Adrenal gland (tissue), 12 donors: Measurements from ENCODE around the gene FNBP1. TPM values are rescaled to one million over a fixed set of nuclear protein-coding genes. Genes with fewer than 3 reads are reported as not detected.
A peak's percentile ranks its signal among the peaks of the same experiment; 100 is the strongest.

ENCODE experiments used
- DNase-seq, 7 donors: peaks; one replicate each; pipeline ENCODE4 v3.0.0-alpha.2; 2019 to 2020
- H3K27ac ChIP-seq, 5 donors: fragments of 200-600 bp; sonication (generic) in 4 of 5; 1 replicate in 3 of 5; 2 replicates in 2 of 5; pipeline versions ENCODE4 v1.5.1 to v1.8.0; 2016 to 2020; ENCODE audit warnings: mild to moderate bottlenecking in 1 of 5
- H3K27me3 ChIP-seq: fragments of 200-600 bp; 2 replicates; pipeline ENCODE4 v1.8.0; 2021
- H3K36me3 ChIP-seq, 2 donors: fragments of 200-600 bp; replicated peaks in 1 of 2; 1 replicate in 1 of 2; 2 replicates in 1 of 2; pipeline versions ENCODE4 v1.5.1 to v1.8.0; 2018 to 2022
- H3K4me1 ChIP-seq, 2 donors: fragments of 200-600 bp; replicated peaks in 1 of 2; 1 replicate in 1 of 2; 2 replicates in 1 of 2; pipeline versions ENCODE4 v1.5.1 to v1.8.0; 2018 to 2021
- H3K4me3 ChIP-seq, 4 donors: fragments of 200-600 bp; sonication (generic) in 3 of 4; one replicate each; pipeline ENCODE4 v1.5.1; 2016 to 2018
- H3K9me3 ChIP-seq, 3 donors: fragments of 200-600 bp; sonication (generic) in 1 of 3; replicated peaks in 1 of 3; 1 replicate in 2 of 3; 2 replicates in 1 of 3; pipeline versions ENCODE4 v1.5.1 to v1.8.0; 2016 to 2021
- CTCF ChIP-seq, 6 experiments: fragments of 450-650 bp in 4 of 6; fragments of 200-600 bp in 2 of 6; sonication (generic) in 1 of 6; IDR thresholded peaks; 1 replicate in 5 of 6; 2 replicates in 1 of 6; pipeline versions ENCODE4 v1.5.1 to v1.8.0; 2016 to 2021; ENCODE audit warnings: antibody characterized with exemption in 6 of 6, mild to moderate bottlenecking in 2 of 6, moderate library complexity in 1 of 6
- POLR2A ChIP-seq, 2 donors: fragments of 450-650 bp; IDR thresholded peaks; one replicate each; pipeline ENCODE4 v1.6.1; 2017; ENCODE audit warnings: antibody characterized with exemption in 2 of 2, mild to moderate bottlenecking in 2 of 2, moderate library complexity in 1 of 2
- WGBS, 4 donors: extraction: QIAGEN DNeasy Blood & Tissue Kit in 2 of 4; methylation state at CpG; one replicate each; pipeline versions ENCODE4 v1.1.5 to v1.1.7; 2013 to 2017; 5-methylcytosine and 5-hydroxymethylcytosine counted together
- intact Hi-C, 2 donors: fragments of 100-400 bp; cut with DNase I; formaldehyde crosslinking; loops; one replicate each; pipeline versions ENCODE4 v1.14.1 to v1.15.0; 2022 to 2023
- polyA plus RNA-seq, 3 donors: library from polyadenylated mRNA; stranded (reverse); fragments of 200-250 nt in 2 of 3; fragments of 350-450 nt in 1 of 3; fragmentation: Illumina TruSeq in 1 of 3; extraction: RNeasy Lipid Tissue Mini Kit (QIAGEN cat#74804) in 1 of 3; gene quantifications; one replicate each; pipeline ENCODE4 v1.2.3, GENCODE V29; 2013 to 2014
- total RNA-seq, 9 donors: library from RNA; depleted of rRNA in 4 of 9; stranded (reverse); fragments of >200 nt in 4 of 9; fragments of 120-200 nt in 1 of 9; fragmentation: NEBNext Ultra II Directional in 1 of 9; extraction: Animal tissue kit (Norgen Biotek cat#: 25700) in 1 of 9; gene quantifications; one replicate each; pipeline versions ENCODE4 v1.1.0 to v1.2.4, GENCODE V29; 2013 to 2023
- donor health status: healthy with polysubstance abuse.
- donor health status: Bipolar disorder and iron deficiency.
- donor health status: DM: yes; HTN: yes; CAD: no.
- donor health status: DM: no; HTN: no; CAD: no.
- donor health status: DM: no; HTN: no; CAD: no.
- donor health status: DM: yes; HTN: yes; CAD: no.

Gene FNBP1
- total and polyA plus RNA-seq, 12 donors = 15.3 to 40.4 (median 24.0) TPM

DNA sequence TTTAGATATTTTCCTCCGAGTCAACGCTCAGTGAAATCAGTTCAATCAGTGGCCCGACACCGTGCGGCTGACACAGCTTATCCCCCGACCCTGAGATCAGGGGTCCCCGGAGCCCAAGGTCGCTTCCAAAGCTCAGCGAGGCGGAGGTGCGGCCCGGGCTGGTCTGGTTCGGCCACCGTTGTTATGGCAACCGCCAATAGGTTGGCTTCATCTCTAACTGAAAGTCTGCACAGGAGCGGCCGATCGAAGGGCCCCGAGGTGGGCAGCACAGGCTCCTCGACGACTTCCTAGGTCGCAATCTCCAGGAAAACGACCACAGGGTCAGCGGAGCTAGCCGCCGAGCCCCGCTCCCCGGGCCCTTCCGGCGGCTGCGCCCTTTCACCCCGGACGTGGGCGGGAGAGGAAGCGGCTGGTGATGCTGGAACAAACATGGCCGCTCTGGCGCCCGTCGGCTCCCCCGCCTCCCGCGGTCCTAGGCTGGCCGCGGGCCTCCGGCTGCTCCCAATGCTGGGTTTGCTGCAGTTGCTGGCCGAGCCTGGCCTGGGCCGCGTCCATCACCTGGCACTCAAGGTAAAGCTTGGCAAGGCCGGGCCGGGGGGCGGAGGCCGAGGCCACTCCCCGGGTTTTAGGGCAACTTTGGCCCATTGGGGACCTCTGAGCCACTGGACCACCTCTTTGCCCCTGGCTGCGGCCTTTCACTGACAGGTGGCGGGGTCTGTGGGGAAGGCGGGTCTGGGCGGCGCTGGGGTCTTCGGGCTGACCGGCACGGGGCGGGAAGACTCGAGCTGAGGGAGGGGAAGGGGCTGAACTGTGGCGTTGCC is 10.7 kb upstream of the FNBP1 start, which contains the start of gene GPR107:
Gene GPR107 (plus strand): TSS at position 403 of the 821 bp plus-strand sequence. CDS start 27 bp downstream, at position 430.
- intact Hi-C loops = no loop called here
- WGBS, 4 donors = 0 to 1% (median 1%) methylated on average over 11 to 64 of the region's 64 CpGs
- peak within 1 kb of the TSS; percentile 45 to 92 (median 81) for H3K27ac ChIP-seq

GRCh38 chr9:130053109-130053503 is 10.1 kb upstream of the FNBP1 start:
- Histone ChIP-seq H3K4me1 (peaks cover 16 to 29% of the 10 kb centered on the region in 2 donors), H3K9me3 (no peaks in the 10 kb centered on the region), H3K27me3 (no peaks in the 10 kb centered on the region), H3K36me3 (no peaks in the 10 kb centered on the region), H3K27ac (peak overlapping the region in 4 of 5 donors; percentile 70 to 92 (median 83)), H3K4me3 (peak overlapping the region; percentile 72 to 99 (median 91))
- no peak for DNase-seq
- intact Hi-C loops = no loop called here
- no peak for TF ChIP-seq POLR2A (IDR thresholded peaks at IDR 0.05)
- TF ChIP-seq CTCF (IDR thresholded peaks at IDR 0.05) = no peak
- WGBS, 4 donors = 11 to 14% (median 13%) methylated on average over 9 of the region's 9 CpGs

More for the DNA sequence above, 10.7 kb upstream of the FNBP1 start, which contains the start of gene GPR107:
- DNase-seq = peak; percentile 67 to 82 (median 76)
- peaks cover 16 to 29% of the 10 kb centered on the region in 2 donors for H3K4me1 ChIP-seq
- TF ChIP-seq POLR2A (IDR thresholded peaks at IDR 0.05) (peak; percentile 61 to 65), CTCF (IDR thresholded peaks at IDR 0.05) (no peak)
- H3K36me3 ChIP-seq = no peaks in the 10 kb centered on the region
- peak within 1 kb of the TSS; percentile 72 to 99 (median 91) for H3K4me3 ChIP-seq
- no peaks in the 10 kb centered on the region for H3K9me3 ChIP-seq
- H3K27me3 ChIP-seq = no peaks in the 10 kb centered on the region

DNA sequence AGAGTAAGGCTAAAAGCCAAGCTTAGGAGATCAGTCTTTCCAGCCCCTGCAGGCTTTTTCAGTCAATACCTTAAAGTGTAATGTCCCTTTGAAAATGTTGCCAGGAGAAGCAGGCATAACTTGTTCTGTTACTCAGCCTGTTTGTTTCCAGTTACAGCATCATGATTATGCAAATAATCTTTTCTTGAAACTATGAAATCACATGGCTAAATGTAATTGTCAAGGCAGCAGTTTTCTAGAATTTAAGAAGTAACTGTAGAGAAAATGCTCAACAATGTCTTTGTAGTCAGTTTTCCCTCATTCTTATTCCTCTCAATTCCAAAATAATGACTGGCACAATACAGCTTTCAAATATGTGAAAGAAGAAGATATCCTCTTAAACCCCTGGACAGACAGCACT is 8.9 kb upstream of the FNBP1 start:
- no peak overlapping the region for H3K4me3 ChIP-seq
- no peaks in the 10 kb centered on the region for H3K27me3 ChIP-seq
- TF ChIP-seq CTCF (IDR thresholded peaks at IDR 0.05) (no peak), POLR2A (IDR thresholded peaks at IDR 0.05) (no peak)
- H3K27ac ChIP-seq = peak overlapping the region in 1 of 5 donors; percentile 1
- DNase-seq = no peak
- H3K4me1 ChIP-seq = peaks cover 16 to 29% of the 10 kb centered on the region in 2 donors
- H3K9me3 ChIP-seq = no peaks in the 10 kb centered on the region
- intact Hi-C loops = no loop called here
- H3K36me3 ChIP-seq = no peaks in the 10 kb centered on the region

GRCh38 chr9:130050462-130050861 is 7.5 kb upstream of the FNBP1 start:
- no peaks in the 10 kb centered on the region for H3K27me3 ChIP-seq
- H3K36me3 ChIP-seq = no peaks in the 10 kb centered on the region
- no peak overlapping the region for H3K27ac ChIP-seq
- no peak overlapping the region for H3K4me3 ChIP-seq
- intact Hi-C loops = no loop called here
- DNase-seq = no peak
- TF ChIP-seq CTCF (IDR thresholded peaks at IDR 0.05) = peak in 1 of 6 experiments; percentile 6
- no peak for TF ChIP-seq POLR2A (IDR thresholded peaks at IDR 0.05)
- H3K9me3 ChIP-seq = no peaks in the 10 kb centered on the region
- H3K4me1 ChIP-seq = peaks cover 16 to 36% of the 10 kb centered on the region in 2 donors
- 92 to 99% (median 94%) methylated on average over 3 of the region's 3 CpGs for WGBS, 4 donors
